Fibroblast of lung (primary cell): ENCODE data around the gene MRPL46. TPM values are rescaled to one million over a fixed set of nuclear protein-coding genes. Genes with fewer than 3 reads are reported as not detected.
A peak's percentile ranks its signal among the peaks of the same experiment; 100 is the strongest.

Experiments used
- DNase-seq, 2 donors: peaks; one replicate each; pipeline versions ENCODE4 v3.0.0 to v3.0.0-alpha.2; 2010; ENCODE audit warnings: low read depth in 2 of 2
- H2AFZ ChIP-seq: 2 replicates; pipeline ENCODE4 v1.5.1; 2012; ENCODE audit warnings: low read length, control low read depth, inconsistent platforms
- H3K27ac ChIP-seq: 2 replicates; pipeline ENCODE4 v1.5.1; 2011; ENCODE audit warnings: low read length, control low read depth; ENCODE audit not compliant: insufficient read depth
- H3K27me3 ChIP-seq: 2 replicates; pipeline ENCODE4 v1.5.1; 2011; ENCODE audit warnings: mild to moderate bottlenecking, low read length; ENCODE audit not compliant: control insufficient read depth, insufficient read depth
- H3K36me3 ChIP-seq: 2 replicates; pipeline ENCODE4 v1.5.1; 2011; ENCODE audit warnings: low read length; ENCODE audit not compliant: control insufficient read depth, insufficient read depth
- H3K4me1 ChIP-seq: 2 replicates; pipeline ENCODE4 v1.5.1; 2011; ENCODE audit warnings: low read length; ENCODE audit not compliant: control insufficient read depth, insufficient read depth; ENCODE audit errors: extremely low read depth
- H3K4me2 ChIP-seq: 2 replicates; pipeline ENCODE4 v1.5.1; 2011; ENCODE audit warnings: low read length, control low read depth; ENCODE audit not compliant: insufficient read depth; ENCODE audit errors: extremely low read depth
- H3K4me3 ChIP-seq, 4 experiments: fragments of 200-600 bp in 1 of 4; sonication (generic) in 1 of 4; replicated peaks in 1 of 4; 2 replicates each; pipeline ENCODE4 v1.5.1; 2011 to 2016; ENCODE audit warnings: low read length in 4 of 4, low read depth in 3 of 4, mild to moderate bottlenecking in 3 of 4, control low read depth in 2 of 4, inconsistent platforms in 1 of 4, mixed read lengths in 1 of 4; ENCODE audit not compliant: insufficient read depth in 1 of 4; ENCODE audit errors: control extremely low read depth in 1 of 4
- H3K79me2 ChIP-seq: 2 replicates; pipeline ENCODE4 v1.5.1; 2012; ENCODE audit warnings: mild to moderate bottlenecking, low read length, inconsistent platforms; ENCODE audit not compliant: control insufficient read depth, insufficient read depth
- H3K9ac ChIP-seq: 2 replicates; pipeline ENCODE4 v1.5.1; 2011; ENCODE audit warnings: mild to moderate bottlenecking, low read length, control low read depth; ENCODE audit not compliant: insufficient read depth
- H3K9me3 ChIP-seq: 2 replicates; pipeline ENCODE4 v1.5.1; 2012; ENCODE audit warnings: low read depth, low read length; ENCODE audit not compliant: control insufficient read depth, insufficient read depth
- H4K20me1 ChIP-seq: 2 replicates; pipeline ENCODE4 v1.5.1; 2011; ENCODE audit warnings: low read length; ENCODE audit not compliant: control insufficient read depth, insufficient read depth; ENCODE audit errors: extremely low read depth
- EZH2 ChIP-seq: IDR thresholded peaks from 2 replicates; pipeline ENCODE4 v1.5.1; 2012; ENCODE audit warnings: low read length, control low read depth, mild to moderate bottlenecking; ENCODE audit errors: missing control alignments
- polyA plus RNA-seq, 2 donors: library from polyadenylated mRNA; depleted of rRNA in 1 of 2; stranded (reverse) in 1 of 2; unstranded in 1 of 2; fragments of >200 nt; gene quantifications; 2 replicates each; pipeline ENCODE4 v1.2.1, GENCODE V29; 2011 to 2012; ENCODE audit warnings: missing spikeins in 1 of 2
- total RNA-seq: library from RNA; depleted of rRNA; stranded (reverse); fragments of >200 nt; gene quantifications from 2 replicates; pipeline ENCODE4 v1.2.1, GENCODE V29; 2014
- TF ChIP-seq, protein P1 (sequence below), 2 donors: IDR thresholded peaks in 1 of 2; conservative IDR thresholded peaks in 1 of 2; 1 replicate in 1 of 2; 2 replicates in 1 of 2; pipeline ENCODE4 v1.5.1; 2011 to 2012; ENCODE audit warnings: low read length in 2 of 2, control low read depth in 1 of 2, inconsistent platforms in 1 of 2, low read depth in 1 of 2, mild to moderate bottlenecking in 1 of 2

Gene MRPL46
- total and polyA plus RNA-seq, 2 donors (not counting 1 experiment from before 2014, with no cell fraction given): 13.7 to 21.4 TPM

DNA sequence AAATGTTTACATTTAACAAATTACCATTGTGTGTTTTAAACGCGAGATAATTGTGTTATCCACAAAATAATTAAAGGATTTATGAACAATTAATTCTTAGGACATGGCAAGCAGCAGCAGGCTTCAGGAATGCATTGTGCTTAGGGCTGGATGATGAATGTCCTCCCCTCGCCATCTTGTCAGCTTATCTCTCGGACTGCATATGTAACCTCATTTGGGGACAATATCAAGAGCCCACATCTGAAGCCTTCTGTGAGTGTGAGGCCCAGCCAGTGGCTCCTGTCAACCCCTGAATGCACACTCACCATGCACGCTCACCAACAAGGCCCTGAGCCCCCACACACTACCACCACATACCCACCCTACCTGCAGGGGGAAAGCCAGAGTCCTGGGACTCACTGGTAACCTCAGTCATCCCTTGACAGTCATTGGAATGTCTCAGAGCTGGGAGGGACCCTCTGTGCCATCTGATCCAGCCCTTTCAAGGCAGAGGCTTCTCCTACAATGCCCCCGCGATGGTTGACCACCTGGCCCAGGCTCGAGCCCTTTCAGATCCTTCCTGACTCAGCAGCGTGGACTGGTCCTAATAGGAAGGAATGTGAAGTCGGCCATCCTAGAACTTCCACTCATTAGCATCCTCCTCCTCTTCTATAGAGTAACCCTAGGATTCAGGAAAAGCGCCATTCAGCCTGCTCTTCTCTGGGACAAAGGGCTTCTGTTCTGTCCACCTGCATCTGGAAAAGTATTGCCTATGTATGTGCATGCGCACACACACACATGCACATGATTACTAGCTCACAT is 38.2 kb downstream of the MRPL46 start:
- no peak for TF ChIP-seq EZH2
- TF ChIP-seq, protein P1, sequence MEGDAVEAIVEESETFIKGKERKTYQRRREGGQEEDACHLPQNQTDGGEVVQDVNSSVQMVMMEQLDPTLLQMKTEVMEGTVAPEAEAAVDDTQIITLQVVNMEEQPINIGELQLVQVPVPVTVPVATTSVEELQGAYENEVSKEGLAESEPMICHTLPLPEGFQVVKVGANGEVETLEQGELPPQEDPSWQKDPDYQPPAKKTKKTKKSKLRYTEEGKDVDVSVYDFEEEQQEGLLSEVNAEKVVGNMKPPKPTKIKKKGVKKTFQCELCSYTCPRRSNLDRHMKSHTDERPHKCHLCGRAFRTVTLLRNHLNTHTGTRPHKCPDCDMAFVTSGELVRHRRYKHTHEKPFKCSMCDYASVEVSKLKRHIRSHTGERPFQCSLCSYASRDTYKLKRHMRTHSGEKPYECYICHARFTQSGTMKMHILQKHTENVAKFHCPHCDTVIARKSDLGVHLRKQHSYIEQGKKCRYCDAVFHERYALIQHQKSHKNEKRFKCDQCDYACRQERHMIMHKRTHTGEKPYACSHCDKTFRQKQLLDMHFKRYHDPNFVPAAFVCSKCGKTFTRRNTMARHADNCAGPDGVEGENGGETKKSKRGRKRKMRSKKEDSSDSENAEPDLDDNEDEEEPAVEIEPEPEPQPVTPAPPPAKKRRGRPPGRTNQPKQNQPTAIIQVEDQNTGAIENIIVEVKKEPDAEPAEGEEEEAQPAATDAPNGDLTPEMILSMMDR (conservative IDR thresholded peaks at IDR 0.05 in 1 of 2, IDR thresholded peaks at IDR 0.05 in 1 of 2; ENCODE audit: low read depth in 1 of 2, low read length in 2 of 2): no peak
- no peak overlapping the region for H3K4me3 ChIP-seq
- H4K20me1 ChIP-seq: no peaks in the 10 kb centered on the region
- no peak overlapping the region for H2AFZ ChIP-seq
- no peaks in the 10 kb centered on the region for H3K36me3 ChIP-seq
- H3K27ac ChIP-seq: no peak overlapping the region
- H3K4me2 ChIP-seq: no peak overlapping the region
- H3K79me2 ChIP-seq: no peaks in the 10 kb centered on the region
- H3K27me3 ChIP-seq: peaks cover 5% of the 10 kb centered on the region
- H3K9me3 ChIP-seq: no peaks in the 10 kb centered on the region
- no peaks in the 10 kb centered on the region for H3K4me1 ChIP-seq
- no peak for DNase-seq
- H3K9ac ChIP-seq: no peak overlapping the region

DNA sequence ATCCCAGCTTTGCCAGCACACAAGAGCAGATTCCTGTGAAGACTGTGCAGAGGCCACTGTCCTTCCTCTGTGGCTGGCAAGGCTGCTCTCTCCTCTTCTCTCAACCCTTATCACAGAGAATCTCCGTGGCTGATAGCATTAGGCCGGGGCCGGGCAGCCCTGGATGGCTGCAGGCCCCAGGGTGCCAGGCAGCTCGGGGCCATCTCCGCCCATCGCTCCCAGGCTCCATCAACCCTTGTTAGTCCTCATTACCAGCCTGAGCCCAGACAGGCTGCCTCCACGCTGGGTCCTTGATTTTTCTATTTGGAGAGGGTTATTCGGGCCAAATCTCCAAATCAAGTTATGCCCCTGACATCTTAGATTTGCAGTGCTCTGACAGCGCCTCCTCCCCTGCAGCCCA is 39.1 kb downstream of the MRPL46 start:
- TF ChIP-seq, protein P1 (conservative IDR thresholded peaks at IDR 0.05 in 1 of 2, IDR thresholded peaks at IDR 0.05 in 1 of 2; ENCODE audit: low read depth in 1 of 2, low read length in 2 of 2): no peak
- no peak for TF ChIP-seq EZH2
- Histone ChIP-seq H4K20me1 (no peaks in the 10 kb centered on the region), H3K4me3 (no peak overlapping the region), H3K27me3 (peaks cover 5% of the 10 kb centered on the region), H3K27ac (no peak overlapping the region), H3K79me2 (no peaks in the 10 kb centered on the region), H3K4me2 (no peak overlapping the region), H3K4me1 (no peaks in the 10 kb centered on the region), H3K9ac (no peak overlapping the region), H3K36me3 (no peaks in the 10 kb centered on the region), H3K9me3 (no peaks in the 10 kb centered on the region), H2AFZ (no peak overlapping the region)
- DNase-seq: no peak

DNA sequence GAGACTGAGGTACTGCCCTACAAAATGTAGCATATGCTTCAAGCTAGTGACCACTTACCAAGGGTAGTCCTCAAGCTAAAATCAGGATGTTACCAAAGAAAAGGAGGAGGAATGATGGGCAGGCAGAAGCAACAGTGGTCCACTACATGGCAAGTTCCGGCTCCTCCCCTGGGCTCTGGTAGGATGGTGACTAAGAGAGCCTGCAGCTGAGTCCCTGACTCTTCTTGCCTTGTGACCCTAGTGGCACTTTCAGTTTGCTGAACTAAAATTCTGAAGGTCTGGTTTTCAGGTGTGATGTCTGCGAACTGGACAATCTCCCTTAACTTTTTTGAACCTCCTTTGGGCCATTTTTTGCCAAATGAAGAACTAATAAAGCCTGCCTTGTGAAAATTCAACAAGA is 40.9 kb downstream of the MRPL46 start:
- Histone ChIP-seq H3K4me3 (no peak overlapping the region), H3K9ac (no peak overlapping the region), H3K36me3 (no peaks in the 10 kb centered on the region), H3K79me2 (no peaks in the 10 kb centered on the region), H2AFZ (no peak overlapping the region), H3K9me3 (no peaks in the 10 kb centered on the region), H3K4me1 (no peaks in the 10 kb centered on the region), H3K27me3 (peaks cover 5% of the 10 kb centered on the region), H3K27ac (no peak overlapping the region), H3K4me2 (no peak overlapping the region), H4K20me1 (no peaks in the 10 kb centered on the region)
- TF ChIP-seq, protein P1 (conservative IDR thresholded peaks at IDR 0.05 in 1 of 2, IDR thresholded peaks at IDR 0.05 in 1 of 2; ENCODE audit: low read depth in 1 of 2, low read length in 2 of 2): no peak
- peak; percentile 40 for TF ChIP-seq EZH2
- DNase-seq: no peak
